HG02840 (cell line): ENCODE results near the gene CLCNKB.
"Not testable (repeated sequence)": the region's sequence is repeated elsewhere in the genome, so short reads cannot be mapped to it uniquely, and the experiment has no call there.

ENCODE experiments used
- ATAC-seq: cut with Tn5 transposase; IDR thresholded peaks from one replicate; pipeline ENCODE4 v1.9.1; 2021; ENCODE audit warnings: mild to moderate bottlenecking, moderate library complexity, moderate number of reproducible peaks; ENCODE audit not compliant: unreplicated experiment, low FRiP score

CLCNKB gene

DNA sequence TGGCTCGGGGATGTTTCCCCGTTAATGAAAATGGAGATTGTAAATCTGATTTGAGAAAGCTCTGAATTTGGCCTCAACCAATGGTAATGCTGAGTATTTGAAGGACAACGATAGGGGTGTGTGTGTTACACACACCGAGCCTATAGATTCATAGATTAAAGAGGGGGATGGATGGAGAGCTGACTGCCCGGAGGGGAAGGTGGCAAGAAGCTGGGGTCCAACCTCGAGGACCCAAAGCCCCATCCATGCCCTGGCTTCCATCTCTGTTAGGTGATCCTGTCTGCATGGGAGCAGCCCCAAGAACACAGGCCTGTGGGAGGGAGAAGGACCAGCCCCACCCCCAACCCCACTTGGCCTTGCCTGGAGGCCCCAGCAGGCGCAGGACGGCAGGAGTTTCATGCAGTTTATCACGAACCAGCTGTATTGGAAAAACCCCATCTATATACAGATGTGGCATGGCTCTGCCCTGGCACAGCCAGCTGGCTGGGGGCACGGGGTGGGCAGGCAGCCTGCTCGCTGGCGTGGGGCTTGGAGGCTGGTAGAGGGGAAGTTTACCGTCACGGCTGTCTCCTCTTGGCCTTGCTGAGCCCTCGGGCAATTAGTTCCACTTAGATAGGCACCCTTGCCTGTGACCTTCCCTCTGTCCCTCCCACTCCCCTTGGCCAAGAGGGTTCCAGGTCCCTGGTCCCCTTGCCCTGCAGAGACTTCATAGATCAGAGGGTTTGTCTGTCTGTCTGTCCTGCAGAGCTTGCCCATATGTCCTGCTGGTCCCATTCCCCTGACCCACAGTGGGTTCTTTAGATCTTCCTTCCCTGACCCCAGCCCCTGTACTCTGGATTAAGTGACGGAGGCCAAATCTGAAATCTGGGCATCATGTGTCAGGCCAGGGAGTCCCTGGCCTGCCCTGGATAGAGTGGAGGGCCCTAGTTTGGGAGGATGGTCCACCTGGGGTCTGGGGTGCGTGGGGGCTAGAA, 28.8 kb upstream of the CLCNKB start:
- no peak for ATAC-seq

DNA sequence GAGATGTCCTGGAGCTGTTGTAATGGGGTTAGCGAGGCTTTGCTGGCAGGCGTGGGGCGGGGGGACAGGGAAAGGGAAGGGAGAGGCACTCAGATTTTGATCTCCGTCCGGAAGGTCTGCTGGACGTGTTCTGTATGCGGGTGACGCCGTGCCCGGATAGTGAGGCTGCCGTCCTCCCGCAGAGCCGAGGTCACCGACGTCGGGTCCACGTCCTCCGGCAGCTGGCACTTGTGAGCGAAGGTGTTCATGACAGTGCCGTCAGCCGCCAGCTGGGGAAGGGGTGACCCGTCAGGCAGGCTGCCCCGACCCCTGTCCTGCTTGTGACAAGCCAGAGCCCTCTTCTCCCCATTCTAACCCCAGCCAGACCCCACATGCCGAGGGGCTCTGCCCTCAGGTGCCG, 28.1 kb upstream of the CLCNKB start:
- no peak for ATAC-seq

DNA sequence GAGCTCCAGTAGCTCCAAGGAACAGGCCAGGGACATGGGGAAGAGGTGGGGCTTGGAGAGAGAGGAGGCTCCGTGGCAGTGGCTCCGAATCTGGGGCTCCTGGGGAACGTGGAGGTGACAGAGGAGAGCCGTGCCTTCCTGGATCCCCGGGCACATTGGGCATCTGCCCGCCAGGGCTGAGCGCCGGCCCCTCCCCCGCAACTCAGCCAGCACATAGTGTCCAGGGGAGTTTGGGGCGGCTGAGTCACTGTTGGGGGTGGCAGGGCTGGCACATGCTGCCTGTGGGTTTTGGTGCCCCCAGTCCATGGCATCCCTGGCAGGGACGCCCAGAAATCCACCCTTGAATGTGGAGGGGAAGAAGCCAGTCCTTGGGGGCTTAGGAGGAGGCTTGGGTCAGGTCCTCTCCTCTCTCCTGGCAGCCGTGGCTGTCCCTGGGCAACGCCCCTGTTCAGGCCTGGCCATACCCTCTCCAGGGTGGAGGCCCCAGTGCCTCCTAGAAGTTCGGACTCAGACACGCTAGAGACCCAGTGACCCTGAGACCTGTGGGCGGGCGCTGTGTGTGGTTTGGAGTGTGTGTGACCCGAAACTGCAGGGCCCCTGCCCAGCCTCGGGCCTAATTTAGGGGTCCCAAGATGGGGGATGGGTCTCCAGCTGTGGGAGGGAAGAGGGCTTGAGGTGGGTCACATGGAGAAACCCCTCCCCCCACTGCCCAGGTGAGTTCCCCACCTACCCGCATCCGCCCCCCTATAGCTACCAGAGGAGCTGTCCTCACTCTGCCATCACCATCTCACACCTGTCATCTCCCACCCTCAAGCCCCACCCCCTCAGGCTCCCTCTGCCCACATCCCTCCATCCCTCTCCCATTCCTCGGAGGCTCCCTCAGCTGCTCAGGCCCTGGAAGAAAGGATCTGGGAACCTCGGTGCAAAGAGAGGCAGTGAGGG, 27.4 kb upstream of the CLCNKB start:
- no peak for ATAC-seq

DNA sequence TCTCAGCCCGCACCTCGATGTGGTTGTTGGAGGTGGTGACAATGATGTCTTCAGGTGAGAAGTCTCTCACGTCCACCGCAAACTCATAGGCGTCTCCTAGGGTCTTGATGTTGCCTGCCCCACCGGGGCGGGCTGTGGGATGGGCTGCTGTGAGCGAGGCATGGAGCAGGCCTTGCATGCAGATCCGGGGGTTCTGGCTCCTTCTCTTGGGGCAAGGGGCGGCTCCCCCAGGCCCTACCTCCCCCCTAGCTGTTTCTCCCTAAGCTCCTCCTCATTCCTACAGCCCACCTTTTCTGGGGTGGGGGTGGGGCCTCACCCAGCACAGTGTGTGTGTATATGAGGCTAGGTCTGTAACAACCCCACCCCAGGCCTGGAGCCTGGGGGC, 26.5 kb upstream of the CLCNKB start:
- no peak for ATAC-seq

DNA sequence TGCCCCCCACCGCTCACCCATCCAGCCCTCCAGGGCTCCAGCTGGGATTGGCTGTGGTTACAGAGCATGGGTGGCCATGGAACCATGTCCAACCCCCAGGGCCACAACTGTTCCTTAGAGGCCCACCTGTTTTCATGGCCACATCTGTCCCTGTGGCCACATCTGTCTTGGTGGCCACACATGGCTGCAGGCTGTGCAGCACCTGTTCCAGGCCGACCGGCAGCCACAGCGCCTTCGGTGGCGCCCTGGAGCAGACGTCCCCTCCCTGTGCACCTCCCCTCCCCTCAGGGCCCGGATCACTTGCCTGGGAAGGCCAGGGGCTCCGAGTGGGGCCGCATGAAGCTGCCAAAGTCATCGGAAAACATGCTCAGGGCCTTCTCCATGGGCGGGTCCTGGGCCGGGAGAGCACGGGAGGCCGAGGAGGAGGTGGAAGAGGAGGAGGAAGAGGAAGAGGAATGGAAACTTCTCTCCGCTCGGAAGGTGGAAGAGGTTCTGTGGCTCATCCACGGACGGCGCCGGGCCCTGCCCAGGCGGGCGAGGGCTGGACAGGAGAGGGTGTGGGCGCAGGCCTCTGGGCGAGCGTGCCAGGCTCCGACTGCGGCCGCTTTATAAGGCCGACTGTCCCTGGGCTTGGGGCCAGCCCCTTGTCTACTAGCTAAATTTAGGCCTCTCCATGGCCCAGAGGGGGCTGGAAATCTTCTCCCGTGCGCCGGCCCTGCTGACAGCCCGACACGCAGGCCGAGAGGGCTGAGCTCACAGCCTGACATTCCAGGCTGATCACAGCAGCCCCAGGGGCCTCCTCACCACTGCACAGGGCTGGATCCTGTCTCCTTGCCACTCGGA, 25.9 kb upstream of the CLCNKB start, which contains the start of gene HSPB7:
HSPB7 (minus strand) TSS at position 583 of the 843 bp plus-strand sequence; CDS start at position 503, 80 bp downstream.
- ATAC-seq: no peak

DNA sequence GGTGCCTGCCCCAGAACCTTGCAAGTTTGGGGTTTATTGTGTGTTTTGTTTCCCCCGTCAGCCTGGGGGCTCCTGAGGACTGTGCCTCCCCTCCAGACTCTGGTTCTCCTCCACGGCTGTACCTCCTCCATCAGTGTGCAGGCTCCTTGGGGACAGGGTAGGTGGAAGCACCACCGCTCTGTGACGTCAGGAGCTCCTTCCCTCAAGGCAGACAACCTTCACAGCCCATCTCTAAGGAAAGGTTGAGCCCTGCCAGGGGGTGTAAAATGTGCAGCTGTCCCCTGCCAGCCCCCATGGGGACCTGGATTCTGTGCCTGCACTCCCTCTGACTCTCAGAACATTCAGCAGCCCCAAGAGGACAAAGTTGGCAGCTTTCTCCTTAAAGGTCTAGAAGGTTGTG, 25.3 kb upstream of the CLCNKB start:
- no peak for ATAC-seq

DNA sequence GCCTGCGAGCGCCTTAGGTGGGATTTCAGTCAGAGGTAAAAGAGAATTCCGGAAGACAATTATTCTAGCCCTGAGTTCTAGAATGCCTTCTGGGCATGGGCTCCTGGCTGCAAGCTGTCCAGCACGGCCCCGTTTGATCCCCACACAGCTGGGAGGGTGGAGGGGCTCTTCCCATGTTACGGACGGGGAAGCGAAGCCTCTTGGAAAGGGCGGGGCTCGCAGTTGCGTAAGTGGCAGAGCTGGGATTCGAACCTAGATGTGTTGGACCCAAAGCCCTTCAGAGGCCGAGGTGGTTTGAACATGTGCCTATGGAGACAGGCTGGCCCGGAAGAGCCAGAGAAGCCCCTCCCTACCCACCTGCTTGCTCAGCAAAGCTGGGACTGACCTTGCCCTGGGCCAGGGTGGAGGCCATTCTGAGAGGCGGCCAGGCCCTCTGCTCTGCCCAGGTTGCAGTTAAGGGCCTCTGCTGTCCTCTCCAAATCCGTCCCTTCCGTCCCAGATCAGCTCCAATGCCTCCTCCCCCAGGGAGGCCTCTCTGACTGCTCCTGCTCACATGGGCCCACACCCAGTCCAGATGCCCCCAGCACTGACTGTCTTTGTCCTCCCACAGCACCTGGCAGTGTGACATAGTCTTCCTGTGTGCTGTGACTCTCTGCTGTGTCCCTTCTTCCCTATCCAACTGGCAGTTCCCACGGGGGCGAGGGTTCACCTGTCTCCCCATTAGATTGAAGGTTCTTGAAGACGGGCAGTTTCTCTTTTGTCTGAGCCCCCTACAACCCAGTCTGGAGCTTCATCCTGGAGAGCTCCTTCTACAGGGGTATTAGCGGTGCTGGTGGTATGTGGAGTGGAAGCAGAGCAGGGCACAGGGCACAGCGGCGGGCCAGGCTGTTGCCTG, 24.6 kb upstream of the CLCNKB start:
- no peak for ATAC-seq

DNA sequence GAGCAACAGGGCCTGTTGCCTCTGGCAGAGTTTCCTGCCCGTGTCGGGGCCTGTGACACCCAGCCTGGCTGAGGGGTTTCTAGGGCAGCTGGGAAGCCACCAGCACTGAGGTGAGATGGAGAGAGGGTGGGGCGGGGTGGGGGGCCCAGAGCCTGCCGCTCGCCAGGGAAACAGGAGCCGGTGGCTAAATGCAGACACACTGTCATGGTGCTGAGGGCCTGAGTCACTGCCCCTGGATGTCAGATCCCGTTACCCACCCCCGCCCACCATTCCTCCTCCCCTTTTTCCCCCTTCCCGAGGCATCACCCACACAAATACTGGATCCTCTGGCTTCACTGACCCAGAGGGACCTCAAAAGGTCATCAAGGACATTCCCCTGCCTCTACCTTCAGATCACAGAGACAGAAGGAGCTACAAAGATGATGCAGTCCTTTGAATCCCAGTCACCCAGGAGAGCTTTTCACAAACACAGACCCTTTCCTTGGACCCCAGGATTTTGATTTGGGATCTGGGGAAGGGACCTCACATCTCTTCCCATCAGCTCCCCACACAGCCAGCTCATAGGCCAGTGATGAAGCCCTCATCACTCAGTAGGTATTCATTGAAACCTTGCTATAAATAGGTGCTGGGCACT, 23.8 kb upstream of the CLCNKB start:
- ATAC-seq: no peak

DNA sequence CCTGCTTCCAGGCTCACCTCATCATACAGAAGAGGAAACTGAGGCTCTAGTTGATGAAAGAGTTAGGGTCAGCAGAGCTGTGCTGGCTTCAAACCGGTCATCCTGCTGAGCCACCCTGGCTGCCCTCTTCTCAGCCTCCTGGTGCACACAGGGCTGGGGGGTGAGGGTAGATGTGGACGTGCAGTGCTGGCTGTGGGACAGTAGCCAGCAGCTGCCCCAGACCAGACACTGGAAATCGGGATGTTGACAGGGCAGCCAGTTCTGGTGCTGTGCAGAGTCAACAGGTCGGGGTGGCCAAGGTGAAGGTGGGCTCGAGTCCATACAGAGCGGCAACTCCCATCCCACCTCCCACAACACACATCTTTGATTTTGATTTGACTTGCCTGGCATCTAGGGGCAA, 23.3 kb upstream of the CLCNKB start:
- ATAC-seq: no peak

DNA sequence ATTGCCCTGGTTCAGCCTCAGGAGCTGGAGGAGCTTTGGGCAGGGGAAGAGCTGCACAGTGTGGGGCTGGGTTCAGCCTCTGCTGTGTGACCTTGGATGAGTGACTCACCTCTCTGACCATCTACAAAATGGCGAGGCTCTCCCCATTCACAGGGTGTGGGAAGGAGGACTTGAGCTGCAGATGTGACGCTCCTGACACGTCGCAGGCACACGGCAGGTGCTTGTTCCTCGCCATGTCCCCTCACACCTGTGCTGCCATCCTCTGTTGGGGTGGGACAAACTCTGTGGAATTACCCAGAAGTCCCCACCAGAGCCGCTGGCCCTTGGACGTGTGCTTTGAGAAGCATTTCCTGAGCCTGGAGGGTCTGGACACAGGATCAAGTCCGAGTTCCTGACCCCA, 22.7 kb upstream of the CLCNKB start:
- ATAC-seq: not testable (repeated sequence)

DNA sequence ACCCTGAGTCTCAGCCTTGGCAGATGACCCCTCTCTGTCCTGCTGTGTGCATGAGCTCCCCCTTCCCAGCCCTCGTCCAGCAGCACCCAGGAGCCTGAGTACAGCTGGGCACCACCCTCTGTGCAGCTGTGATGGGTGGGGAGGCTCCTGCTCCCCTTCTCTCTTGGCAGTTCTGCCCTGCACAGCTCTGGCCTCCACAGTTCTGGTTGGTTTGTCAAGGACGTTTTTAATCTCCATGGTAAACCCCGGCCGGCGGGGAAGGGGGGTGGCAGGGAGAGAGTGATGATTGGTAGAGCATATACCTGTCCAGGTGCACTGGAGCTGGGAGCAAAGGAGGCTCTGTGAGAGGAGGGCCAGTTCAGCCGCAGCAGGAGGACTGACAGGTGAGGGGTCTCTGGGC, 21.9 kb upstream of the CLCNKB start, which contains the start of gene CLCNKA:
CLCNKA (plus strand) TSS at position 356 of the 400 bp plus-strand sequence. CDS start 584 bp downstream, outside the sequence.
- no peak for ATAC-seq

DNA sequence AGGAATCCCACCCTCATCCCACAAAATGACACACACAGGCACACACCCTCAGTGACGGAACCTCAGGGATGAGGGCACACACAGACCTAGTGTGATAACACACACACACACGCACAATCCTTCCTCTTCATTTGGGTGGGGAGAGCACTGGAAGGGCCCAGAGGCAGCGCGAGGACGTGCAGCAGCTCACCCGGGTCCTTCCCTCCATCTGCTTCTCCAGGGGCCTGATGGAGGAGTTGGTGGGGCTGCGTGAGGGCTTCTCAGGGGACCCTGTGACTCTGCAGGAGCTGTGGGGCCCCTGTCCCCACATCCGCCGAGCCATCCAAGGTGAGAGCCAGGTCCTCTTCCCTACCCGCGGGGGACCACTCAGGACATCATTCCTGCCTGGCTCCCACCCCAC, 21.2 kb upstream of the CLCNKB start:
- ATAC-seq: no peak

DNA sequence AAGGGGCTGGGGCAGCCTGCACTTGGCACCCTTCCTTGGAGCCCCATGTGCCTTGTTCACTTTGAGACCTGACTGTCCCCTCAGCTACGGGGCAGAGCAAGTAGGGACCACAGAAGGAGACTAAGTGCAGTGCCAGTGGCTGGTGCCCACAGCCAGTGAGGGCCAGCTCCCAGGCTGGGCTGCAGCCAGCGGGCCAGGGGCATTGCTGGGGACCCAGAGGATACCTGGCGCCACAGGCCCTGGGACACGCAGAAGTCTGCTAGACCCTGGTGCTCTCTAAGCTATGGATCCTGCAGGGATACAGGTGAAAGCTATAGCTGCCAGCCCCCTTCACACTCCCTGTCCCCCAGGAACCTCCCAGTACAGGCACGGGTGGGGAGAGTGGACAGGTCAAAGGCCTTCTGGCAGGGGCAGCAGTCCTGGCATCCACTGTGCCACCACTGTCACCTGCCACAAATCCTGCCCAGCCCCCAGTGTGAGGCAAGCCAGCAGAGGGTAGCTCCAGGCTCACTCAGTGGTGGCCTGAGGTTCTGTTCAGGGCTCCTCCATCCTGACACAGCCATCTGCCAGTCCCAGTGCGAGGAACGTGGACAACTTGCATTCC, 20.4 kb upstream of the CLCNKB start:
- ATAC-seq: no peak

DNA sequence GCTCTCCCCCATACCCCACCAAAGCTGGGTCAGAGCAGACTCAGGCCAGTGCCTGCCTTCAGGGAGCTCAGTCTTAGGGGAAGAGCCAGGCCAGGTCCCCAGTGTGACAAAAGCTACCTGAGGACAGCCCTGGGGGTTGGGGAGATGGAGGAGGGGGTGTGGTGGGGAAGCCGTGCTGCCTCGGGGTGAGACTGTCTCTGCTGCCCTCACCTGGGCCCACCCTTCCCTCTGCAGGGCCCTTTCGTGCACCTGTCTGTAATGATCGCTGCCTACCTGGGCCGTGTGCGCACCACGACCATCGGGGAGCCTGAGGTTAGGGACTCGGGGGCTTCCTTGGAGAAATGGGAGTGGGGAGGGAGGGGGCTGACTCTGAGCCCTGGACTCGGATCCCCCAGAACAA, 17.3 kb upstream of the CLCNKB start:
- not testable (repeated sequence) for ATAC-seq

DNA sequence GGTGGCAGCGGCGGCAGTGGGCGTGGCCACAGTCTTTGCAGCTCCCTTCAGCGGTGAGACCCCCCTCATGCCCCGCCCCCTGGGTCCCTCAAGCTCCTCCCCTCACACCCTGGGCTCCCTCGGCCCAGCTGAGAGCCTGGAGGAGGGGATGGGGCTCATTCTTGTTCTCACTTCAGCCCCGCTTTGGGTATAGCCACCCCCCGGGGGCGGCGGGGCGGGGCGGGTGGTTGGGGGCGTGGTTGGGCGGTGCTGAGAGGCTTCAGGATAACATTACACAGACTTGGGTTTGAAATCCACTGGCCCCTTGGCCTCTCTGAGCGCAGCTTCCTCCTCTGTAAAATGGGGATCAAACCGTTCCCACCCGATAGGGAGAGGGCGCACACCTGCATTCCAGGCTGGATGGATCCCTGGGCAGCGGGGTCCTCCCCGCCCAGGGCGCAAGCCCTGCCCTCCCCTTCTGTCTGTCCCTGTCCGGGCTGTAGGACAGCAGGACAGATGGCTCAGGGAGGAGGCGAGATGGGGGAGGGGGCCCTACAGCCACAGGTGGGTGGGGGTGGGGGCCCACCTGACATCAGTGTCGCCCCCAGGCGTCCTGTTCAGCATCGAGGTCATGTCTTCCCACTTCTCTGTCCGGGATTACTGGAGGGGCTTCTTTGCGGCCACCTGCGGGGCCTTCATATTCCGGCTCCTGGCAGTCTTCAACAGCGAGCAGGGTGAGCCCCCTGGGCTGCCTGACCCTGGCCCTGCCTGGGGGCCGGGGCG, 16.7 kb upstream of the CLCNKB start:
- no peak for ATAC-seq

DNA sequence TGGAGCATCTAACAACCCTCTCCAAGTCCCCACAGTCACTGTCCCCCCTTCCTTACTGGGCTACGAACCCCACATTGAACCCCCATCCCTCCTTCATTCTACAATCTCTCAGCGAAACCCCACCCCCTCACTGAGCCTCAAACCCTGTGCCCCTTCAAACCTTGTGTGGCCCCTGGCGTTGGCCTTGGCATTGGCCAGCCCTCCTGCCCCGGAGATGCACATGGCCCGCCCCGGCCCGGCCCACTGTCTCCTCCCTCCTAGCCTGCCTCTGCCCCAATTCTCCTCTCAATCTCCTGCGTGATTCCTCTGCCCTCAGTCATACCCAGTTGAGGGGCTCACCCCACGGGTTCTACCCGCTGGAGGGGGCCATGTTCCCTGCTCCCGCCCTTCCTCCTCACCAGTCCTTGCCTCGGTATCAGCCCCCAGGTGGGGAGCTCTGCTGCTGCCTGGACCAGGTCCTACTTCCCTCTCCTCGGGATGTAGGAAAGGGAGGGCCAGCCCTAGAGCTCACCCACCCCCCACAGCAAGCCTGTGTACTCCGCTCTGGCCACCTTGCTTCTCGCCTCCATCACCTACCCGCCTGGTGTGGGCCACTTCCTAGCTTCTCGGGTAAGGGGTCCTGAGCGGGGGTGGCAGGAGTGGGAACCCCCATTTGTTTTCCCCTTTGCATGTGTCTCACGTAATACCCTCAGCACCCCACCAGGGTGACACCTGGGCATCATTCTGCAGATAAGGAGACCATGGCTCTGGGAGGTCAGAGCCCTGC, 15.2 kb upstream of the CLCNKB start:
- ATAC-seq: no peak

DNA sequence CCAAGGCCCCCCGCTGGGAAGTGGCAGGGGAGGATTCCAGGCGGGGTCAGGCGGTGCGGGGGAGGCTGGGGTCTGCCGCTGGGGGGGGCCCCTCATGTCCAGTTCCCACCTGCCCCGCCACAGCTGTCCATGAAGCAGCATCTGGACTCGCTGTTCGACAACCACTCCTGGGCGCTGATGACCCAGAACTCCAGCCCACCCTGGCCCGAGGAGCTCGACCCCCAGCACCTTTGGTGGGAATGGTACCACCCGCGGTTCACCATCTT, 14.6 kb upstream of the CLCNKB start:
- ATAC-seq: not testable (repeated sequence)
